ENCODE measurements around the gene FHL2. TPM values are rescaled to one million over a fixed set of nuclear protein-coding genes. Genes with fewer than 3 reads are reported as not detected.

Gene FHL2
- total and polyA plus RNA-seq, 2 of the 13 experiments (the other 11 are each of a cell fraction or from before 2014, with no cell fraction given), result 1.9 to 74.8 TPM

- TF ChIP-seq GABPA (IDR thresholded peaks at IDR 0.05; ENCODE audit: low read depth, low read length) (no peak), GABPA (CRISPR knock-in tag; IDR thresholded peaks at IDR 0.05; ENCODE audit: low read depth) (no peak), REXO4 (CRISPR knock-in tag; IDR thresholded peaks at IDR 0.05; ENCODE audit: borderline replicate concordance) (no peak), RARG (CRISPR knock-in tag; IDR thresholded peaks at IDR 0.05; ENCODE audit: low read depth) (no peak), ZNF850 (CRISPR knock-in tag; conservative IDR thresholded peaks at IDR 0.05) (no peak), NR2F1 (CRISPR knock-in tag; IDR thresholded peaks at IDR 0.05) (no peak), KMT2B (CRISPR knock-in tag; IDR thresholded peaks at IDR 0.05) (no peak), ZNF251 (CRISPR knock-in tag; IDR thresholded peaks at IDR 0.05) (no peak), TFAP4 (IDR thresholded peaks at IDR 0.05; ENCODE audit: borderline replicate concordance, low read depth) (peak; percentile 22; the same call in 1 of the 2 replicates), PBX2 (CRISPR knock-in tag; IDR thresholded peaks at IDR 0.05) (no peak), THRA (CRISPR knock-in tag; IDR thresholded peaks at IDR 0.05; ENCODE audit: borderline replicate concordance) (no peak), GATAD2A (CRISPR knock-in tag; IDR thresholded peaks at IDR 0.05) (0 out of 2 replicates have a peak, but pooled peaks have one; percentile 25), HOXA9 (CRISPR knock-in tag; IDR thresholded peaks at IDR 0.05; ENCODE audit: borderline replicate concordance) (no peak), TSC22D2 (CRISPR knock-in tag; IDR thresholded peaks at IDR 0.05; ENCODE audit: borderline replicate concordance) (no peak), ZNF335 (CRISPR knock-in tag; IDR thresholded peaks at IDR 0.05) (0 out of 2 replicates have a peak, but pooled peaks have one; percentile 17), HNRNPUL1 (IDR thresholded peaks at IDR 0.05; ENCODE audit: low read depth, low read length) (no peak), SKIL (CRISPR knock-in tag; IDR thresholded peaks at IDR 0.05; ENCODE audit: borderline replicate concordance) (no peak), ZBED4 (CRISPR knock-in tag; IDR thresholded peaks at IDR 0.05; ENCODE audit: borderline replicate concordance) (no peak)
Measured at GRCh38 chr2:105385731-105386540, 12.9 kb downstream of the FHL2 start (continued).

All from HepG2 (cell line).